Pulmonary artery endothelial cell (primary cell): ENCODE measurements around the gene SNX25. TPM values are rescaled to one million over a fixed set of nuclear protein-coding genes. Genes with fewer than 3 reads are reported as not detected.
"Not testable (repeated sequence)": the region's sequence is repeated elsewhere in the genome, so short reads cannot be mapped to it uniquely, and the experiment has no call there.

ENCODE experiments used
- DNase-seq: peaks from one replicate; pipeline ENCODE4 v3.0.0-alpha.2; 2011; ENCODE audit warnings: low read depth, low spot score
- total RNA-seq: library from RNA; depleted of rRNA; stranded (reverse); fragments of >200 nt; gene quantifications from 2 replicates; pipeline ENCODE4 v1.2.3, GENCODE V29; 2014

The SNX25 gene
- total RNA-seq, 1 donor from 2014 or later = 23.5 TPM

- DNase-seq = no peak
Observed at GRCh38 chr4:185304541-185304940, 95.1 kb downstream of the SNX25 start.

GRCh38 chr4:185304944-185305690 is 95.7 kb downstream of the SNX25 start:
- no peak for DNase-seq

- DNase-seq = no peak
Observed at GRCh38 chr4:185305979-185306442, 96.6 kb downstream of the SNX25 start.

- DNase-seq = no peak
Observed at GRCh38 chr4:185307136-185307950, 97.9 kb downstream of the SNX25 start.

- DNase-seq = no peak
Observed at GRCh38 chr4:185309770-185310169, 100.4 kb downstream of the SNX25 start.

- no peak for DNase-seq
Observed at GRCh38 chr4:185311113-185311888, 101.9 kb downstream of the SNX25 start.

- no peak for DNase-seq
Observed at GRCh38 chr4:185312699-185313098, 103.3 kb downstream of the SNX25 start.

- not testable (repeated sequence) for DNase-seq
Observed at GRCh38 chr4:185317462-185317861, 108.1 kb downstream of the SNX25 start.

GRCh38 chr4:185317880-185318279 is 108.5 kb downstream of the SNX25 start:
- no peak for DNase-seq

GRCh38 chr4:185318679-185319078 is 109.3 kb downstream of the SNX25 start:
- DNase-seq = no peak

- no peak for DNase-seq
Observed at GRCh38 chr4:185322803-185323202, 113.4 kb downstream of the SNX25 start.

GRCh38 chr4:185323606-185324005 is 114.2 kb downstream of the SNX25 start:
- DNase-seq = no peak

- not testable (repeated sequence) for DNase-seq
Observed at GRCh38 chr4:185324361-185324760, 115.0 kb downstream of the SNX25 start.

- not testable (repeated sequence) for DNase-seq
Observed at GRCh38 chr4:185325721-185326120, 116.3 kb downstream of the SNX25 start.

GRCh38 chr4:185328586-185328985 is 119.2 kb downstream of the SNX25 start:
- no peak for DNase-seq

- not testable (repeated sequence) for DNase-seq
Observed at GRCh38 chr4:185329879-185330510, 120.6 kb downstream of the SNX25 start.

GRCh38 chr4:185332575-185333464 is 123.4 kb downstream of the SNX25 start:
- no peak for DNase-seq

- no peak for DNase-seq
Observed at GRCh38 chr4:185334326-185334725, 124.9 kb downstream of the SNX25 start.

- DNase-seq = no peak
Observed at GRCh38 chr4:185335579-185335978, 126.2 kb downstream of the SNX25 start.

- DNase-seq = no peak
Observed at GRCh38 chr4:185339941-185340340, 130.5 kb downstream of the SNX25 start.
